ENCODE results near the gene NOTUM. TPM values are rescaled to one million over a fixed set of nuclear protein-coding genes. Genes with fewer than 3 reads are reported as not detected.

Gene NOTUM
- total and polyA plus RNA-seq, 2 experiments from 2014 or later: 0.29 to 1.6 TPM

- TF ChIP-seq ZNF462 (CRISPR knock-in tag; IDR thresholded peaks at IDR 0.05) (no peak), ZNF114 (CRISPR knock-in tag; IDR thresholded peaks at IDR 0.05) (no peak), JUNB (IDR thresholded peaks at IDR 0.05; ENCODE audit: unreplicated experiment) (no peak), STAT1 (IDR thresholded peaks at IDR 0.05; ENCODE audit: unreplicated experiment) (no peak), CREB1 (CRISPR knock-in tag; IDR thresholded peaks at IDR 0.05; ENCODE audit: low read depth) (no peak), EZH2phosphoT487 (IDR thresholded peaks at IDR 0.05; ENCODE audit: unreplicated experiment) (no peak)
Measured at GRCh38 chr17:81978524-81979298, 17.7 kb upstream of the NOTUM start (continued).

- DNase-seq (ENCODE audit: low spot score) (peak; percentile 93), ATAC-seq (peak; percentile 81)
- Histone ChIP-seq H3K9me2 (ENCODE audit: insufficient read depth) (no peaks in the 10 kb centered on the region), H3K27me3 (ENCODE audit: insufficient read depth) (peaks cover 31% of the 10 kb centered on the region), H2AFZ (peak within 1 kb of the TSS; percentile 90), H3K36me3 (ENCODE audit: insufficient read depth) (peaks cover 4% of the 10 kb centered on the region; the same call in 1 of the 2 replicates), H3K4me2 (peak within 1 kb of the TSS; percentile 96), H3K4me1 (ENCODE audit: insufficient read depth) (no peaks in the 10 kb centered on the region), H3K27ac (ENCODE audit: low read depth) (peak within 1 kb of the TSS; percentile 88; the same call in 1 of the 2 replicates), H3K79me2 (replicated peaks; ENCODE audit: insufficient read depth) (peaks cover 9% of the 10 kb centered on the region), H3K4me3 (peak within 1 kb of the TSS; percentile 92), H3F3A (replicated peaks; ENCODE audit: low read depth) (peaks cover 4% of the 10 kb centered on the region; the same call in 1 of the 2 replicates), H4K20me1 (replicated peaks; ENCODE audit: insufficient read depth) (no peaks in the 10 kb centered on the region; the same call in 1 of the 2 replicates)
- H3K36me3 Mint-ChIP-seq (ENCODE audit: low read depth): peaks cover 29% of the 10 kb centered on the region
- peak within 1 kb of the TSS; percentile 89 for H3K4me3 Mint-ChIP-seq
- peak within 1 kb of the TSS; percentile 88; the same call in 1 of the 2 replicates for H3K27ac Mint-ChIP-seq
- TF ChIP-seq ETS1 (IDR thresholded peaks at IDR 0.05) (0 out of 2 replicates have a peak, but pooled peaks have one; percentile 31), POLR2AphosphoS5 (IDR thresholded peaks at IDR 0.05; ENCODE audit: low read depth) (peak; percentile 83), ZNF331 (CRISPR knock-in tag; IDR thresholded peaks at IDR 0.05; ENCODE audit: low read depth) (no peak), CREB1 (CRISPR knock-in tag; IDR thresholded peaks at IDR 0.05; ENCODE audit: low read depth) (peak; percentile 88)
- H3K4me1 Mint-ChIP-seq: peaks cover 6% of the 10 kb centered on the region; the same call in 2 of the 3 replicates
- H3K9me3 Mint-ChIP-seq: peaks cover 21% of the 10 kb centered on the region
- peaks cover 30% of the 10 kb centered on the region for H3K27me3 Mint-ChIP-seq (ENCODE audit: insufficient read depth, low read depth, poor library complexity)
Measured at GRCh38 chr17:81977211-81977808, 16.3 kb upstream of the NOTUM start, which contains the start of gene ASPSCR1. Gene ASPSCR1 (plus strand): TSS chr17:81977629. CDS start chr17:81977647, 18 bp downstream.

All from GM23338 (cell line).